GM10847 (cell line): ENCODE measurements around the gene VAMP7.

ENCODE experiments used
- POLR2A ChIP-seq: IDR thresholded peaks from 2 replicates; pipeline ENCODE4 v1.6.1; 2011; ENCODE audit not compliant: insufficient read length; ENCODE audit errors: extremely low read depth

The VAMP7 gene, protein sequence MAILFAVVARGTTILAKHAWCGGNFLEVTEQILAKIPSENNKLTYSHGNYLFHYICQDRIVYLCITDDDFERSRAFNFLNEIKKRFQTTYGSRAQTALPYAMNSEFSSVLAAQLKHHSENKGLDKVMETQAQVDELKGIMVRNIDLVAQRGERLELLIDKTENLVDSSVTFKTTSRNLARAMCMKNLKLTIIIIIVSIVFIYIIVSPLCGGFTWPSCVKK

DNA sequence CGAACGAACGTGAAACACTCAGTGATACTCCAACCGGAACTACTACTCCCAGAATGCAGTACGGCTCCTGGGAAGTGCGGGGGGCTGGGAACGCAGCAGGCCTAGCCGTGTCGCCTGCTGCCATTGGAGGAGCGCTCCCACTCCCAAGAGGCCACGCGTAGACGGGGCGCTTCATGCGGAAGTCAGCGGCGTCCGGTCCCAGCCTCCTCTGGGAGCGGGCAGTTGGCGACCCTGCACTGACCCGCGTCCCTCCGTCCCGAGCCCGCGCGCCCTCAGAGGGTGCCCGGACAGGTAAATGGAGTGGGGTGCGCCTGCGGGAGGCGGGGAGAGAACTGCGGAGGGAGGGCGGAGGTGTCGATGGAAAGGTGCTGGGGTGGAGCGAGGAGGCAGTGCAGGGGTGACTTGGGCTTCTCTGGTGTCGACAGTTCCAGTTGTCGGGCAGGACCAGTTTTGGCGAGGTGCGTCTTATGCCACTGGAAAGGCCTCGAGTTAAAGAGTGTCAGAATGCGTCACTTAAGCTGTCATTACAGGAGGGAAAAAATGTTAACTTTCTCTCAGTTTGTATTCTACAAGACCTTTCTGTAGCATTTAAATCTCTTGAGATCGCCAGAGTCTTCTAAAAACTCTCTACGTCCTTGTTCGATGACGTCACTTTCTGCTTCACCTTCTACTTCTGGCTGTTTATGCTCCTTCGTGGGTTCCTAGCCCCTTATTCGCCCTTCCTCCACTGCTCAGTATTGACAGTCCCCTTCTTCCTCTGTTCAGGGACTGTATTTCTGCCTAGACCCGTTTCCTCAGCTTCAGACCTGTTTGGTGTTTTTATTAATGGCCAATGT is at the start of gene VAMP7:
TSS of gene VAMP7 (plus strand) at position 188 of the 836 bp plus-strand sequence. CDS start 8,122 bp downstream, outside the sequence.
- peak; percentile 73 for TF ChIP-seq POLR2A

DNA sequence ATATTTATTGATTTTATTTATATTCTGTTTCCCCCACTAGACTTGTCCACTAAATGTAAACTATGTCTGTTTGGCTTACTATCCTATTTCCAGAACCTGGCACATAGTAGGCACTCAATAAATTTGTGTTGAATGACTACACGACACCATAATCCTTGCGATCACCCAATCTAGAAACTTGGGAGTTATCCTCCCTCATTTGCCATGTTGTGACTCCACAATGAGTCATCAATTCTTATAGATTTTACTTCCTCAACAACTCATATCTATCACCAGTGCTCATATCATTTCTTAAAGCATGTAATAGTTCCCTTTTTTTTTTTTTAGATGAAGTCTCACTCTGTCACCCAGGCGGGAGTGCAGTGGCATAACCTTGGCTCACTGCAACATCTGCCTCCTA is 39.9 kb upstream of the VAMP7 start:
- TF ChIP-seq POLR2A = no peak

DNA sequence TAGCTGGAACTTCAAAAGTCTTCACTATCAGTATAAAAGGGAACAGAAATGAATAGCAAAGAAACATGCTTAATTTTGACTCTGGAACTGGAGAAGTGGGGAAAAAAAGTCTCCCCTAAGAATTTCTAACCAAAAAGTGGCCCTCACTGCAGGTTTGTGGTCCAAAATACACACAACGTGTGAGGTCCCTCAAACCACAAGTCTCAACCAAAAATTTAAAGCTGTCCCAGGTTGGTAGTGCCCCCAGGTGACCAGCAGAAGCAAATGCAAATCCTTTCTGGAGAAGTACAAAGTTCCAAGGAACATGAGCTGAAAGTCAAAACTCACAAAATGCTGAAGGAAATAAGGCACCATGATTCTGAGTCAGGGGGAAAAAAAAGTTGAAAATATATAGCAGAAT is 23.6 kb upstream of the VAMP7 start:
- no peak for TF ChIP-seq POLR2A

DNA sequence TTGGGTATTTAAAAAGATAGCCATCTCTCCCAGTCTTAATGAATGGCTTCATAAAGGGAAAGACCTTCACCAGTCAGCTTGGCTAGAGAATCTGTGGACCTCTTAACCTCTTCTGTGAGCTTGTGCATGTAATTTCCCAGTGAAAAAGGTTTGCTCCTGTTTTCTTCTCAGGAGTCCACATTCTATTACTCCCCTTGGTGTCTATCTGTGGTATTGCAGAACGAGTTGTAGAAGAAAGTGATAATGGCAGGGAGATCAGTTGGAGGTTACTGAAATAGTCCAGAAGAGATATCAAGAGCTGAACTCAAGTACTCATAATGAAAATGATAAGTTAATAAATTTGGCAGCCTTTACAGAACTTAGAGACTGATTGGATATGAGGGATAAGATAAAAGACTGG is 16.5 kb upstream of the VAMP7 start:
- no peak for TF ChIP-seq POLR2A

DNA sequence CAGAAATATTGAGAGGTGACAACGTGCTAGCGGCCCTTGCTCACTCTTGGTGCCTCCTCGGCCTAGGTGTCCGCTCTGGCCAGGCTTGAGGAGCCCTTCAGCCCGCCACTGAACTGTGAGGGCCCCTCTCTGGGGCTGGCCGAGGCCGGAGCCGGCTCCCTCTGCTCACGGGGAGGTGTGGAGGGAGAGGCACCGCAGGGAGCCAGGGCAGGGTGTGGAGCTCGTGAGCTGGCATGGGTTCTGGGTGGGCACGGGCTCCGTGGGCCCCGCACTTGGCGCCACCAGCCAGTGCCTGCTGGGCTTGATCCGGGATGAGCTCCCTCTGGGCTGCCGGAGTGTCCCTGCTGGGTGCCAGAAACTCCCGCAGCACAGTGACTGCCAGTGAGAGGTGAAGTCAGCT is 16.0 kb upstream of the VAMP7 start:
- TF ChIP-seq POLR2A = no peak

DNA sequence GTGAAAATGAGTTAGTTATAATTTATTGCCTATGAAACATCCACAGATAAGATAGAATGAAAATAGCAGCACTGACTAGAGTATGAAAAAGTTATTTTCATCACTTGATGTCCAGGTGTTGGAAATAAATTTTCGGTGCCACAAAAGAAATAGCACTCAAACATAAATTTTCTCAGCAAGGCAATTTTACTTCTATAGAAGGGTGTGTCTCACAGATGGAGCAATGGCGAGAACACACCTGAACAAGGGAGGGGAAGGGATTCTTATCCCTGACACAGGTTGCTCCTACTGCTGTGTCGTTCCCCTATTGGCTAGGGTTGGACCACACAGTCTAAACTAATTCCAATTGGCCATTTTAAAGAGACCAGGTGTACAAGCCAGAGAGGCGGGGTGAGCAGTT is 13.3 kb upstream of the VAMP7 start:
- no peak for TF ChIP-seq POLR2A

DNA sequence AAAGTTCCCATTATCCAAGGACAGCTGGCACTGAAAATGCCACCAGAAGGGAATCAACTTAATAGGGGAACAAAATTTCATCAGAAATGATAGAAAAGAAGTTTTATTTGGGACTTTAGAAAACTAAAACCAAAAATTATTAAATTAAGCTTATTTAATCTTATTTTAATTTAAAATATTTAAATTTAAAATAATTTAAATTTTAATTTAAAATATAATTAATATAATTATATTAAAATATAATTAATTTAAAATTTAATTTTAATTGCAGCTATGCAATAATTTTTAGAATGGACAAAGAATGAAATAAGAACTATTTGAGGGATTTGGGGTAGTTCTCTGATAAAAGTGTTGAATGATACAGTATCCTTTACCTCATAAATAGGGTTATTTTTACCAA is 10.2 kb upstream of the VAMP7 start:
- TF ChIP-seq POLR2A = no peak

DNA sequence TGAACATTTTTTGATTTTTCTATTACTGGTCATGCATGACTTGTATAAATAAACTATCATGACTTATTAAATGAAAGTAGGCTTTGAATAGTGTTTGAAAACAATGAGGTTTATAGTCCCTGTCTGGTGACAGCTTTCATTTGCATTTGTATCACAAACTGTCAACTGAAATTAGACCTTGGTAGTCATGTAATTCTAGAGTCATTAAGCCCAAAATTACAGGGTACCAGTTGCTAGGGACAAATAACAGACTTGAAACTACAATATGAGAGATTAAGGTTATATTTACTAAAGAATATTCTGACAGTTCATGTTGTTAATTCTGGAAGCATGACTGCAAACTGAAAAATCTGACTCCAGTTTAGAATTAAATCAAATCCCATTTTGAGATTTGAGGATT is 9.2 kb upstream of the VAMP7 start:
- TF ChIP-seq POLR2A = no peak

DNA sequence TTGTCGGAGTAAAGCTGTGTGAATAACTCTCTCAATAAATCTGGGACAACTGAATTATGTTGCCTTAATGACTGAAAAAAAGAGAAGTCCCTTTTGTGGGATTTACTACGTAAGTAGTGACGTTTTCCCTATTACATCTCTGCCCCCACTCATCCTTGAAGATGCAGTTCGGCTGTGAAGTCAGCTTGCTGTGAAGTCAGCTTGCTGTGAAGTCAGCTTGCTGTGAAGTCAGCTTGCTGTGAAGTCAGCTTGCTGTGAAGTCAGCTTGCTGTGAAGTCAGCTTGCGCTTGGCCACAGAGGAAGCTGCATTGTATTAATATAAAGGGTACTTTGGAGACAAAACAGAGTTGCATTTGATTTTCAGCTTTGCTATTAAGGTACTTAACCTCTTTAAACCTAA is 8.0 kb upstream of the VAMP7 start:
- TF ChIP-seq POLR2A = no peak

DNA sequence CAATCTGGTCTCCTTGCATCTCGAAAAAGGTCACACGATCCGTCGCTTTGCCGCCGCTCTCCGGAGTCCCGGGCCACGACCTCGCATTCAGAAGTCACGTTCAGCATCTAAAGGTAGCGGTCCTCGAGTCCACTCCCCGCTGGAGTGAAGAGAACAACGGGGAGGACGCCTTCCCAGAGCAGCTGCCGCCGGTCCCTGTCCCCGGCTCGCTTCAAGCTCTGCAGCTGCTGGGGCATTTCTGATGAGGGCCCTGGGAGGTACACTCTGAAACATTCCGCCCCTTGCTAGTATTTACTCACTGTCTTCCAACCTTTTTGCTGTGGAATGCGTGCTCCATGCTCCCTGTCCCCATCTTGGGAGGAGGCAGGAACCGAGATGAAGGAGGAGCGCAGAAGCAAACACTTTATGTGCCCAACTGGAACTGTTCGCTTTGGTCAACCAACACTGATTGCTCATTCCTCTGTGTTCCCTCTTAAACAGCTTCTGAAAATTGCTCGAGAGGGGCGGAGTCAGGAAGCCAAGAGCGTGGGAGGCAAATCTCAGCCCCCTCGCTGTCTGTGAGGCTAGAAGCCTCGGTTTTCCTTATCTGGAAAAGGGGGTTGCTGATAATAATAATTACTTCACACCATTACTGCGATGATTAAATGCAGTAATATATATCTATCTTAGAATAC is 6.4 kb upstream of the VAMP7 start:
- TF ChIP-seq POLR2A = no peak

DNA sequence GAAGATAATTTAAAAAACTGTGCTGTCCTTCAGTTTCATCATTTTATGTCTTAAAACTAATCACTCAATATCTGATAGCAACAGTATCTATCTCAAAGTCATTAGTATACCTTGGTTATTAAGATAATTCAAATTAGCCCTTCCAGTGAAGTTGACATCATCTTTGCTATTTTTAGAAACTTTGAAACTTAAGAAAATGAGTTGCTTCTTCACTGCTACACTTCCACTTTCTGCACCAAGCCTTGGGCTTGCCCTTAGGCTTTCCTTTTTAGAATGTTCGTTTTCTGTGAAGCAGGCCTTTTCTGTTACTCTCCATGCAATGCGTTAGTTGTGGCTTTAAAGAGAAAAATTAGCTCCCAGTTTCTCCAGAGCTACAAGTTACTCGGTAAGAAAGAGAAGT is 4.4 kb upstream of the VAMP7 start:
- no peak for TF ChIP-seq POLR2A

DNA sequence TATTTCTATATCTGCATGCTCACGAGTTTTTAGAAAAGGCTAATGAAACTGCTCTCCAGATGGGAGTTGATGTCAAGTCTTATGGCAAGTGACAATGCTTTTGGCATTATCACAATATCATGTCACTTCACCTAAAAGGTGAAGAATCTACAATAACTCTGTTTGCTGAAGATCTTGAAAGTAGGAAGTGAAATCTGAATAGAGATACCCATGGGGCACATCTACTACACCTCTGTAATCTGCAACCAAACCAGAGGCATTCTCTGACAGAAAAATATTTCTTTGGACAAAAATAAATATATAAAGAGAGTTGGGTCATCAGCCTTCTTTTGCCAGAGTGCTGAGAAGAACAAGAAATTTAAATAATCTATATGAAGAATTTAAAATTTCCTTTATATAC is 3.9 kb upstream of the VAMP7 start:
- TF ChIP-seq POLR2A = no peak

DNA sequence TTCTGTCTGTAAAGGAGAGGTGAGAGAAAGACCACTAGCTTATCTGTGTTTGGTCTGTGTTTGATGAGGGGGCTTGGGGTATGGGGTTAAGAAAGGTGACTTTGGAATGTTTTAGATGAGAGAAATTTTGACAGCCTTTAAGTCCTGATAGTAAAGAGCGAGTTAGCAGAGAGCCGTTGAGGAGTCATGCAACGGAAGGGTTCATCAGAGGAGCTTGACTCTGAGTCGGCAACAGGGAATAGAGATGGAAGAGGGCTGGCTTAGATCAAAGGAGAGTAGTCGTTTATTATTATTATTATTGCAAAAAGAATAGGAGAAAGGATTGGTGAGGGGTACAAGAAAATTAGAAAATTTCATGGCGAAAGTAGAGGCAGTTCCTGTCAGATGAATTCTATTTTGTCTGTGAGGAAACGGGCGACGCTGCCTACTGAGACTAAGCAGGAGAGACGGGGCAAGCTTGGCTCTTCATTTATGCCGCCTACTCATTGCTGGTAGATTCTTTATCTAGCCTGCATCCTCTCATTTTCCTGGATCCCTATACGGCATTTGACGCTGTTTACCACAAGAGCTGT is 473 bp upstream of the VAMP7 start:
- TF ChIP-seq POLR2A = no peak

DNA sequence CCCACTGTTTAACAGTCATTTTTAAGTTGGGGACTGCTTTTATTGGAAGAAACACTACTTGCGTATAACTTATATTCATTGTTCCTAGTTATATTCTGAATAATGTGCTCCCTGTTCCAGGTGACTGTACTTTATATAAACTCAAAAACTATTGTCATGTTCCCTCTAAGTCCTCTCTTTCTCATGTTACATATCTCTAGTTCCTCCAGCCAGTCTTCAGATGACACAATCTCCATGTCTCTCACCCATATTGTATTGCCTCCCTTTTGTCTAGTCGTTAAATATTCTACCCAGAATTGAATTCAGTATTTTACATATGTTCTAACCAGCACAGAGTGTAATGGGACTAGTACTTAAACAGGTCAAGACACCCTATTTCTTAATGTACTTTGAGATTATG is 5.3 kb downstream of the VAMP7 start:
- TF ChIP-seq POLR2A = no peak

DNA sequence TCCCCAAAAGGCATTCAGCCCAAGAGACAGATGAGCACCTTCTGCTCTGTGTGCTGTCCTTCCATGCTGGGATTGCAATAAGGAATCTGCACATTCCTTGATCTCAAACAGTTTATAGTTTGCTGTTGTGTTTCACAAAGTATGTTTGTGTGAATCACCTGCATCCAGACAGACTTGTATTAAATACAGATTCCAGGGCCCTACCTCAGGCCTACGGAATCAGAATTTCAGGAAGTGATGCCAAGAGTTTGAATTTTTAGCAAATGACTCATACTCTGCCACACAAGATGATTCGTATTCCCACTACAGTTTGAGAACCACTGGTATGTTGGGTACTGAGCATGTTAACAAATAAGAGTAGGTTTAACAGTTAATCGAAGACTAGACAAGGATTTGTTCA is 7.0 kb downstream of the VAMP7 start:
- TF ChIP-seq POLR2A = no peak

DNA sequence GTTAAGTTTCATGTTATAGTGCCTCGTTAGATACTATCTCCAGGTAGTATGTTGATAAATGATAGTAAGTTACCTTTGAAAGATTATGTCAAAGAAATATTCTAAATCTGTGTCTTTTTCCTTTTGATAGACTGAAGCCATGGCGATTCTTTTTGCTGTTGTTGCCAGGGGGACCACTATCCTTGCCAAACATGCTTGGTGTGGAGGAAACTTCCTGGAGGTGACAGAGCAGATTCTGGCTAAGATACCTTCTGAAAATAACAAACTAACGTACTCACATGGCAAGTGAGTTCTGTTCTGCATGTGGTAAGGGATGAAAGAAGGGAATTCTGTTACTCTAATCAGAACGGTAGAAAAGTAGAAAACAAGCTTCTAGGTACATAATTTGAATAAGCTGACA is 8.2 kb downstream of the VAMP7 start:
- no peak for TF ChIP-seq POLR2A
